GM12892 (cell line): ENCODE results near the gene CIAO1.

Experiments used
- POLR2AphosphoS5 ChIP-seq: IDR thresholded peaks from 2 replicates; pipeline ENCODE4 v1.6.1; 2011; ENCODE audit warnings: low read depth, low read length, control low read depth
- TAF1 ChIP-seq: IDR thresholded peaks from 2 replicates; pipeline ENCODE4 v1.6.1; 2011; ENCODE audit warnings: low read depth, mild to moderate bottlenecking, control low read depth, low read length, borderline replicate concordance

DNA sequence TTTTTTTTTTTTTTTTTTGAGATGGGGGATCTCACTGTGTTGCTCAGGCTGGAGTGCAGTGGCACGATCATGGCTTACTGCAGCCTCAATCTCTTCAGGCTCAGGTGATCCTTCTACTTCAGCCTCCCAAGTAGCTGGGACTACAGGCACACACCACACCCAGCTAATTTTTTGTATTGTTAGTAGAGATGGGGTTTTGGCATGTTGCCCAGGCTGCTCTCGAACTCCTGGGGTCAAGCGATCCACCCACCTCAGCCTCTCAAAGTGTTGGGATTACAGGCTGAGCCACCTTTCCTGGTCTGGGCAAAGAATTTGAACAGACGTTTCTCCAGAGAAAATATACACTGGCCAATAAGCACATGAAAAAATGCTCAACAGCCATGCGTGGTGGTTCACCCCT lies 42.2 kb downstream of the CIAO1 start:
- TF ChIP-seq POLR2AphosphoS5 (no peak), TAF1 (no peak)
